Neuronal stem cell (in vitro differentiated cells): ENCODE measurements around the gene EARS2.
"Not testable (repeated sequence)": the region's sequence is repeated elsewhere in the genome, so short reads cannot be mapped to it uniquely, and the experiment has no call there.

ENCODE experiments used
- DNase-seq: peaks from one replicate; pipeline ENCODE4 v3.0.0-alpha.2; 2013; ENCODE audit warnings: low spot score
- H2AFZ ChIP-seq: one replicate; pipeline ENCODE4 v1.6.1; 2013; ENCODE audit warnings: mild to moderate bottlenecking, low read length, inconsistent platforms
- H2AK5ac ChIP-seq: 2 replicates; pipeline ENCODE4 v1.6.1; 2013; ENCODE audit warnings: low read depth, mild to moderate bottlenecking, inconsistent platforms, low read length, moderate library complexity, mixed read lengths
- H2BK120ac ChIP-seq: 2 replicates; pipeline ENCODE4 v1.6.1; 2013; ENCODE audit warnings: low read depth, mild to moderate bottlenecking, inconsistent platforms, low read length, moderate library complexity, mixed read lengths
- H2BK12ac ChIP-seq: one replicate; pipeline ENCODE4 v1.6.1; 2013; ENCODE audit warnings: low read length, inconsistent platforms
- H2BK15ac ChIP-seq: 2 replicates; pipeline ENCODE4 v1.6.1; 2013; ENCODE audit warnings: mild to moderate bottlenecking, low read length, inconsistent platforms, mixed read lengths
- H2BK5ac ChIP-seq: one replicate; pipeline ENCODE4 v1.6.1; 2013; ENCODE audit warnings: inconsistent platforms, mild to moderate bottlenecking, low read length, moderate library complexity
- H3K14ac ChIP-seq: one replicate; pipeline ENCODE4 v1.6.1; 2013; ENCODE audit warnings: low read length, inconsistent platforms
- H3K18ac ChIP-seq: 2 replicates; pipeline ENCODE4 v1.6.1; 2013; ENCODE audit warnings: low read length, inconsistent platforms
- H3K23ac ChIP-seq: 2 replicates; pipeline ENCODE4 v1.6.1; 2013; ENCODE audit warnings: low read depth, mild to moderate bottlenecking, mixed read lengths, low read length, inconsistent platforms; ENCODE audit not compliant: poor library complexity
- H3K27ac ChIP-seq: replicated peaks from 3 replicates; pipeline ENCODE4 v1.5.1; 2013; ENCODE audit warnings: low read length, inconsistent platforms
- H3K27me3 ChIP-seq, 3 experiments: 2 replicates each; pipeline ENCODE4 v1.6.1; 2013; ENCODE audit warnings: low read length in 3 of 3, mild to moderate bottlenecking in 2 of 3, inconsistent platforms in 1 of 3, low read depth in 1 of 3, mixed read lengths in 1 of 3, moderate library complexity in 1 of 3; ENCODE audit not compliant: control insufficient read depth in 3 of 3, insufficient read depth in 3 of 3
- H3K36me3 ChIP-seq, 2 donors: replicated peaks in 1 of 2; 2 replicates each; pipeline ENCODE4 v1.6.1; 2013; ENCODE audit warnings: low read length in 2 of 2; ENCODE audit not compliant: control insufficient read depth in 2 of 2, insufficient read depth in 2 of 2
- H3K4ac ChIP-seq: 2 replicates; pipeline ENCODE4 v1.6.1; 2013; ENCODE audit warnings: inconsistent platforms, mild to moderate bottlenecking, low read length, moderate library complexity
- H3K4me1 ChIP-seq, 2 donors: 1 replicate in 1 of 2; 2 replicates in 1 of 2; pipeline ENCODE4 v1.6.1; 2013; ENCODE audit warnings: low read length in 2 of 2, low read depth in 1 of 2; ENCODE audit not compliant: control insufficient read depth in 2 of 2, insufficient read depth in 1 of 2
- H3K4me2 ChIP-seq: one replicate; pipeline ENCODE4 v1.6.1; 2013; ENCODE audit warnings: mild to moderate bottlenecking, low read length, inconsistent platforms; ENCODE audit not compliant: insufficient read depth, poor library complexity, severe bottlenecking
- H3K4me3 ChIP-seq, 2 donors: 2 replicates each; pipeline ENCODE4 v1.5.1; 2013; ENCODE audit warnings: low read length in 2 of 2, mild to moderate bottlenecking in 2 of 2, inconsistent platforms in 1 of 2, moderate library complexity in 1 of 2
- H3K79me1 ChIP-seq: one replicate; pipeline ENCODE4 v1.6.1; 2013; ENCODE audit warnings: low read depth, mild to moderate bottlenecking, inconsistent platforms, low read length, moderate library complexity
- H3K9ac ChIP-seq: one replicate; pipeline ENCODE4 v1.6.1; 2013; ENCODE audit warnings: mild to moderate bottlenecking, low read depth, low read length, inconsistent platforms; ENCODE audit not compliant: poor library complexity
- H3K9me3 ChIP-seq, 2 donors: replicated peaks in 1 of 2; 2 replicates each; pipeline versions ENCODE3 to v1.6.1; 2013; ENCODE audit warnings: low read length in 2 of 2, mild to moderate bottlenecking in 2 of 2, inconsistent platforms in 1 of 2, low read depth in 1 of 2, mixed read lengths in 1 of 2, moderate library complexity in 1 of 2; ENCODE audit not compliant: control insufficient read depth in 2 of 2, insufficient read depth in 1 of 2
- H4K8ac ChIP-seq: one replicate; pipeline ENCODE4 v1.6.1; 2013; ENCODE audit warnings: low read depth, mild to moderate bottlenecking, inconsistent platforms, low read length, moderate library complexity
- H4K91ac ChIP-seq: one replicate; pipeline ENCODE4 v1.6.1; 2013; ENCODE audit warnings: low read length, low read depth, mild to moderate bottlenecking, inconsistent platforms; ENCODE audit not compliant: poor library complexity
- WGBS, 2 donors: extraction: QIAGEN DNeasy Blood & Tissue Kit; methylation state at CpG; one replicate each; pipeline ENCODE4 v1.1.7; 2013; ENCODE audit warnings: missing lambda C conversion rate in 2 of 2, mixed read lengths in 1 of 2; ENCODE audit not compliant: insufficient read length in 2 of 2, insufficient replicate concordance in 1 of 2; ENCODE audit errors: extremely low coverage in 2 of 2; 5-methylcytosine and 5-hydroxymethylcytosine counted together

Gene EARS2

DNA sequence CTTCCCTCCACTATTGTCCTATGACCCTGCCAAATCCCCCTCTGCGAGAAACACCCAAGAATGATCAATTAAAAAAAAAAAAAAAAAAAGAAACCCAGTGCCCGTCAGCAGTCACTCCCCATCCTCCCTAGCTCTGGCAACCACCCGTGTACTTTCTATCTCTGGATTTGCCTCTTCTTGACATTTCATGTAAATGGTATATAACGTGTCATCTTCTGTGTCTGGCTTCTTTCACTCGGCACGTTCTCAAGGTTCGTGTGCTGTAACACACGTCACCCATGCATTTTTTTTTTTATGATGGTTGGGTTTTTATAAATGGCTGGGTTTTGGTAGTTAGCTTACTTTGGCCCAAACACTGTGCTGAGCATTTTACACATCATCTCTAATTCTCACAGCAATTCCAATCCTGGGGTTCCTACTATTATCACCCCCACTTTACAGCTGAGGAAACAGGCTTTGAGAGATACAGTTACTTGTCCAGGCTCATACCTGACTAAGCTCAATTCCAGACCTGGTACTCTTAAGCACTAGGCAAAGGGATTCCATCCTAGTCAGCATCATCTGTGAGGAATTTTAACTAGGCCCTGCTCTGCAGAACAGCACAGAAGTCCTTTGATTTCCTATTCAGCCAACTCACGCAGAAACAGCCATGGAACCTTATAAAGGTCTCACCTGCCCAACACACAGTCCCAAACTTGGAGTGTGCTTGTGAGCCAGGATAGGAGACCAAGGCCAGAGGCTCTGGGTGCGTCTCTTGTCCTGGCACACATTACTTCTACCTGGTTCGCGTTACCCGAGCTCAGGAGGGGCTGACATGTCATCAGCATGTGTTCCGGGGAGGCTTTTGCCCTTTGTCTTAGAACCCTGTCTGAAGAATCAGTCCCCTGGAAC is 27.3 kb upstream of the EARS2 start:
- Histone ChIP-seq H2BK5ac (no peak overlapping the region), H3K36me3 (peaks cover 25 to 81% of the 10 kb centered on the region in 2 donors), H2BK120ac (no peak overlapping the region), H3K79me1 (peaks cover 2% of the 10 kb centered on the region), H3K4me1 (no peaks in the 10 kb centered on the region), H3K23ac (no peak overlapping the region), H3K9me3 (no peaks in the 10 kb centered on the region), H2AFZ (no peak overlapping the region), H4K91ac (no peak overlapping the region), H3K4me3 (no peak overlapping the region), H4K8ac (no peak overlapping the region), H3K9ac (no peak overlapping the region), H3K14ac (no peak overlapping the region), H3K4ac (no peak overlapping the region), H2BK15ac (no peak overlapping the region), H3K27ac (no peak overlapping the region), H2AK5ac (no peak overlapping the region), H3K4me2 (no peak overlapping the region), H3K27me3 (no peaks in the 10 kb centered on the region), H3K18ac (no peak overlapping the region), H2BK12ac (no peak overlapping the region)
- no CpG with 5 or more reads among the region's 14 CpGs for WGBS, 2 donors
- no peak for DNase-seq

DNA sequence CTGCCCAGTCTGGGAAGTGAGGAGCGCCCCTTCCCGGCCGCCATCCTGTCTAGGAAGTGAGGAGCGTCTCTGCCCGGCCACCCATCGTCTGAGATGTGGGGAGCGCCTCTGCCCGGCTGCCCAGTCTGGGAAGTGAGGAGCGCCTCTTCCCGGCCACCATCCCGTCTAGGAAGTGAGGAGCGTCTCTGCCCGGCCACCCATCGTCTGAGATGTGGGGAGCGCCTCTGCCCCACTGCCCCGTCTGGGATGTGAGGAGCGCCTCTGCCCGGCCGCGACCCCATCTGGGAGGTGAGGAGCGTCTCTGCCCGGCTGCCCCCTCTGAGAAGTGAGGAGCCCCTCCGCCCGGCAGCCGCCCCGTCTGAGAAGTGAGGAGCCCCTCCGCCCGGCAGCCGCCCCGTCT is 26.1 kb upstream of the EARS2 start:
- H2BK15ac ChIP-seq, H2BK120ac ChIP-seq, H3K4me2 ChIP-seq, H4K91ac ChIP-seq, H2BK5ac ChIP-seq, H3K23ac ChIP-seq, H3K18ac ChIP-seq, H3K27me3 ChIP-seq, H4K8ac ChIP-seq, H2AFZ ChIP-seq, H2AK5ac ChIP-seq, H3K9ac ChIP-seq, H2BK12ac ChIP-seq, H3K79me1 ChIP-seq, DNase-seq, H3K14ac ChIP-seq, H3K4me1 ChIP-seq, H3K4me3 ChIP-seq, H3K4ac ChIP-seq, H3K27ac ChIP-seq, H3K9me3 ChIP-seq: not testable (repeated sequence)
- peaks cover 29 to 81% of the 10 kb centered on the region in 2 donors for H3K36me3 ChIP-seq
- no CpG with 5 or more reads among the region's 30 CpGs for WGBS, 2 donors

DNA sequence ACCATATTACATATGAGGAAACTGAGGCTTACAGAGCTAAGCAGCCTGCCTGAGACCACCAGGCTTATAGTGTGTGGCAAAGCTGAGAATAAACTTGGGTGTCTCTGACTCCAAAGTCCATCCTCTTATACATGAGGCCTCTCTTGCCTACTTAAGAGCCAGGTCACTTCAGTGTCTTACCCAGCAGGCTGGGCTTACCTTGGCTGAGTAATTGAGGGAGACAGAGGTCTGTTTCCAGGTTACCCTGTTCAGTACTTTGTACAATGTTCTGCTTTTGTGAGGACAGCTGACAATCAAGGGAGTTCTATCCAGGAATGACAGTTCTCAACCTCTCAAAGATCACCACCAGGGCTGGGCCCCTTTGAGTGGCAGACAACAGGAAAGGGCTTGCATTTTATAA is 24.6 kb upstream of the EARS2 start:
- H3K4me1 ChIP-seq, result no peaks in the 10 kb centered on the region

DNA sequence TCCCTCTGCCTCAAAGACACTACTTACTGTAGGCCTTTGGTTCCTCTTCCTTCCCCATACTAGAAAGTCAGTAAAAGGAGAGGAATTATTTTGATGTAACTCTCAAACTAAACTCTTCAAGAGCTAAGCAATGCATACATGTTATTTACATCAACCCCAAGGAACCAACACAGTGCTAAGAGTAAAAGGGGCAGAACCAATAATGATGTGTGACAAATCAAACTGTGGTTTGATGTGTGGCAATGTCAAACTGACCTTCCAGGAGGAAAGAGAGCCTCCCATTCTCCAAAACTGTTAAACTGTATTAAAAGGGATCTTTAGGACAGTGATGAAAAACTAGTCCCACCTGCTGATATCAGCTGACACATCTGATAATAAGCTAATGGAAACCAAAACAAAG is 23.2 kb upstream of the EARS2 start:
- Histone ChIP-seq H3K27me3 (no peaks in the 10 kb centered on the region), H3K4ac (no peak overlapping the region), H2BK12ac (no peak overlapping the region), H4K91ac (no peak overlapping the region), H3K4me3 (no peak overlapping the region), H3K4me2 (no peak overlapping the region), H3K27ac (no peak overlapping the region), H2AFZ (no peak overlapping the region), H3K79me1 (no peaks in the 10 kb centered on the region), H3K9ac (no peak overlapping the region), H2BK5ac (no peak overlapping the region), H2BK15ac (no peak overlapping the region), H2BK120ac (no peak overlapping the region), H3K9me3 (no peaks in the 10 kb centered on the region), H3K36me3 (peaks cover 32 to 73% of the 10 kb centered on the region in 2 donors), H3K4me1 (no peaks in the 10 kb centered on the region), H2AK5ac (no peak overlapping the region), H3K23ac (no peak overlapping the region), H4K8ac (no peak overlapping the region), H3K14ac (no peak overlapping the region), H3K18ac (no peak overlapping the region)
- DNase-seq, result no peak

More for the DNA sequence above, 24.6 kb upstream of the EARS2 start:
- Histone ChIP-seq H3K4ac (no peak overlapping the region), H3K9ac (no peak overlapping the region), H3K14ac (no peak overlapping the region), H3K79me1 (no peaks in the 10 kb centered on the region), H3K23ac (no peak overlapping the region), H2BK15ac (no peak overlapping the region), H4K8ac (no peak overlapping the region), H2BK5ac (no peak overlapping the region), H3K4me3 (no peak overlapping the region), H3K36me3 (peaks cover 29 to 77% of the 10 kb centered on the region in 2 donors), H2BK12ac (no peak overlapping the region), H3K4me2 (no peak overlapping the region), H3K27ac (no peak overlapping the region), H2BK120ac (no peak overlapping the region), H3K18ac (no peak overlapping the region), H3K27me3 (no peaks in the 10 kb centered on the region), H2AFZ (no peak overlapping the region), H2AK5ac (no peak overlapping the region), H3K9me3 (no peaks in the 10 kb centered on the region), H4K91ac (no peak overlapping the region)
- DNase-seq, result no peak
